NCI-H2227 treated with DMSO at 0.1 percent for 48 hours (cell line): Measurements from ENCODE around the gene COMT.

Experiments used
- DNase-seq: peaks from one replicate; lab custom pipeline; 2025; lab: John Stamatoyannopoulos, UW

Gene COMT

DNA sequence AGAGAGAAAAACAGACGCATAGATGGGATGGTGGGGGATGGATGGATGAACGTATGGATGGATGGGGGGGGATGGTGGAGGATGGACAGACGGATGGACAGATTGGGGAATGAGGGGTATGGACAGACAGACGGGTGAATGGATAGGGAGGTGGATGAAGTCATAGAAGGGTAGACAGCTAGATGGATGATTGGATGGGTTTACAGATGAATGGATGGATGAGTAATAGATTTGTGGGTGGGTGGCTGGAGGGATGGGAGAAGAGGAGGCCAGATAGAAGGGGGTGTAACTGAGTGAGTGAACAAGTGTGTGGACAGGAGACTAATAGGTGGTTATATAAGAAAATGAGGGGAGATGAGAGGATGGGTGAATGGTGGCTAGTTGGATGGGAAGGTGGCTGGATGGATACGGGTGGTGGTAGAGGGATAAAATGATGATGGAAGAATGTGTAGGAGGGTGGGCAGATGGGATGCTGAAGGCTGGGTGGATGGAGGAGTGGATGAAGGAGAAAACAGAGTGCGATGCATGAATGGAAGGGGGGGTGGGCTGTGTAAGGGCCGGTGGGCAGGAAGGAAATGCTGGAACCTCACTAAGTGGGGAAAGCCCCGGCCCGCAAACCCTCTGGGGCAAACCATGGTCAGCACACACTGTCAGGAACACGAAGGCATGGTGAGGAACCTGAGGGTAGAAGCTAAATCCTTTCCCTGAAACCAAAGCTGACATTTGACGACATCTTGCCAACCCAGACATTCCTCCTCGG, 53.5 kb downstream of the COMT start:
- no peak for DNase-seq

DNA sequence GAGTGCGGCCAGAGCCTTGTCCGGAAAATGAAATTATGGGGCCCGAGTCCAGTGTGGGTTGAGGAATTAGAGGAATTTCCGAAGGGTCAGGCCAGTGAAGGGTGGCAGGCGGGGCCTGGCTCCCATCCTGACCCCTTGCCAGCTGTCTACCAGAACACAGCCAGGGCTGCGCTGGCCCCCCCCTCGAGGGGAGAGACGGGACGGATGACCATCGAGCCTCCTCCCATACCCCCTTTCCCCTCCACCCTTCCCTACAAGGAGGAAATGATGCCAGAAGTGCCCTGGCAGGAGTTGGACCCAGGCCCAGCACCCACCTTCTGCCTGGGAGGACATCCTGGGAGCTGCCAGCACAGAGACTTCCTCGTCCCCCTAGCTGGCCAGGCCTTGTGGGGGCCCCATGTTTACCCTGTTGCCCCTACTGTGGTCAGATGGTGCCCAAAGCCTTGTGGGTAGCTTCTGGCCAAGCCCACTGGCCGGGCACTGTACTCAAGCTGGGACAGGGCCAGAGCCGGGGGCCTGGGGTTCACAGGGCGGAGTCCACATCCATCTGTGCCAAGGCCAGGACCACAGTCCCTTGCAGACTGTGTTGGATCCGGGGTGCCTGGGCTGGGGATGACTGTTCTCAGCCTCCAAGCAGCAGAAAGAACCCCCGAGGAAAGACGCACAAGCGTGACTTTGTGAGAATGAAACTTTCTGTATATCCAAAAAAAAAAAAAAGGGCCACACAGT, 54.2 kb downstream of the COMT start:
- DNase-seq, result no peak

- DNase-seq, result no peak
Measured at GRCh38 chr22:19996694-19997384, 55.3 kb downstream of the COMT start.

GRCh38 chr22:19997561-19998231, 56.1 kb downstream of the COMT start:
- no peak for DNase-seq

DNA sequence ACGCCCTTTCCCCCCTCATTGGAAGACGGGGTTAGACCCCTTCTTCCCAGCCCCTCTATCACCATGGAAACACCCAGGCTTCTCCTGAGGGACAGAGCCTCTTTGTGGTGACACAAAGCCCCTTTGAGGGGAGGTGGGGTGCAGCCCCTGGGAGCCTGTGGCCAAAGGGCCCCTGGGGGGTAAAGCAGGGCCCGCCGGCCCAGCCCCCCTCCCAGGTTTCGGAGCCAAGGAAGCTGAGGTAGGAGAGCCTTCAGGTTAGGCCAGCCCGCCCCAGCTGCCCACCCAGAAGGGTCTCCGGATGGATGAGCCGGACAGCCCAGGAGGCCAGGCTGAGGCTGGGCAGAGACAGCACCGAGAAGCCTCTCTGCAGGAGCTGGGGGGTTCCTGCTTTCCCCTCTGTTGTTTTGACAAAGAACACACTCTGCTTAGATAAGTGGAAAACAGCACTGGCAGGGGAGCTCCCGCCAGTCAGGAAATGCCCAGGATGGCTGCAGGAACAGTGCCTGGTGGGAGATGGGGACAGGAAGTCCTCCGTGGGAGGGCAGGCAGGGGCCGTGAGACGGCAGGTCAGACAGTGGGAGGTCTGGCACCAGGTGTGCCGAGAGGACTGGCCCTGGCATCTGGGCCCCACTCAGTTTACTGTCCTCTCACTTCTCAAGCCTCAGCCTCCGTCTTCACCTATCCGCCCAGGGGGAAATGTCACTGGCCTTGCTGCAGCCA, 56.8 kb downstream of the COMT start:
- DNase-seq, result no peak

DNA sequence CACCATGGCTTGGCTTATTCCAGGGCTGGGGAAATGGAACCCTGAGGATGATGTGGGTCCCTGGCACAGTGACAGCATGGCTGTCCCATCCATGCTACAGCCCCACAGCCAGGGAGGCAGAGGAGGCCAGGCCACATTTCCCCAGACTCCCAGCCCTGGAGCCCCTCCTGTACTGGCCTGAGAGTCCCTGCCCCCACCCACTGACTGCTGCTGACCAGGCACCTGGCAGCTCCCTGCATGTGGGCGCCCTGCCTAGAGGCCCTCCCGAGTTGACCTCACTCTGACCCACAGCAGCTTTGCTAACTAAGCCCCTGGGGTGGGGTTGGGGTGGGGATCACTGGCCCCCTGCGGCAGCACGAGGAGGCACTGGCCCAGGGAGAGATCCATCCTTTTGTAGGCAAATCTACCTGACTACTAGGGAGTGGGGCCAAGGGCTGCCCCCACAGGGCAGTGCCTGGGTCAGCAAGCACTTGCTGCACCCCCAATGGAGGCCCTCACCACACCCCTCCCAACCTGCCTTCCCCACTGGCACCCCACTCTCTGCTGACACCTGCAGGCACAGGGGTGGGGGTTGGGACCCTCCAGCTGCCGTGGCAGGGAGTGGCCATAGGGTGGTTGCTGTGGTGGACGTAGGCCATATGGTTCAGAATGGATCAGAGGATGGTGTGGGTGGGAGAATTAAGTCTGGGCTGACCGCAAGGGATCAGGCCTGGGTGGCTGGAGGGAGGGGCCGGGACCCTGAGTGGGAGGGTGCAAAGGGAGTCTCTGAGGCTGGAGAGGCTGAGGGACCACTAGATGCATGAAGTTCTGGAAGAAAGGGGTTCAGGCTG, 57.6 kb downstream of the COMT start:
- no peak for DNase-seq

- DNase-seq, result no peak
Measured at GRCh38 chr22:20000246-20001081, 58.9 kb downstream of the COMT start.

DNA sequence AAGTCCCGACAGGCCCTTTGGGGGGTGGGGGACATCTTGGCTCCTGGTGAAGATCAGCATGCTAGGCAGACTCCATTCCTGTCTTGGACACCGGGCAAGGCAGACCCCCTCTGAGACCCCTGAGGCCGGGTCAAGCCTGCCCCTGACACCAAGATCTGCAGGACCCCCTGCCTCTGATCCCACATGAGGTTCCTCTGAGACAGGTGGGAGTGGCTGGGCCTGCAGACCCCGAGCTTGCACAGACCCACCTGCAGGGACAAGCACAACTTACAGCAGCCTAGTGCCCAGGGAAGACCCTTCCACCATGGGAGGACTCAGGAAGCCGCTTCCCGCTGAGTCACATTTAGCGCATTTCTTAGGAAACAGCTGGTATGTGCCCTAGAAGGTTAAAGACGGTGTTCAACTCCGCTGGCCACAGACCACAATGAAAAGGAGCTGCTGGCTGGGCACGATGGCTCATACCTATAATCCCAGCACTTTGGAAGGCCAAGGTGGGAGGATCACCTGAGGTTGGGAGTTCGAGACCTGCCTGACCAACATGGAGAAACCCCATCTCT, 59.6 kb downstream of the COMT start:
- DNase-seq, result no peak

DNA sequence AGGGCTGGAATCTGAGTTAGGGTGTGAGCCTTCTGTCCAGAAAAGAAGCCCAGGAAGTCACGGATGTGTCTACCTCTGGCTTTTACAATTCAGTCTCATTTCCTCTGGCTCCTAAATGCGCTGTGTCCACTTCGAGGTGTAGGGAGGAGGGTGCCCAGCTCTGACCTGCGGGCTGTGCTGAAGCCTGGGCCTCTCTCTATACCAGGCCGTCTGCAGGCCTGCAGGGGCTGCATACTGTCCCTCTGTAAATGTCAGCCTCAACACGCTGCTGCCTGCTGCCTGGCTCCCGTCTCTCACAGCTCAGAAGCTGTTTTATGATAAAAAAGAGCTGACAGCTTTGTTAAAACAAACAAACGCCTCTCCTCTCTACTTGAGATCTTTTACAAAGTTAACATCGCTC, 60.6 kb downstream of the COMT start:
- no peak for DNase-seq

DNA sequence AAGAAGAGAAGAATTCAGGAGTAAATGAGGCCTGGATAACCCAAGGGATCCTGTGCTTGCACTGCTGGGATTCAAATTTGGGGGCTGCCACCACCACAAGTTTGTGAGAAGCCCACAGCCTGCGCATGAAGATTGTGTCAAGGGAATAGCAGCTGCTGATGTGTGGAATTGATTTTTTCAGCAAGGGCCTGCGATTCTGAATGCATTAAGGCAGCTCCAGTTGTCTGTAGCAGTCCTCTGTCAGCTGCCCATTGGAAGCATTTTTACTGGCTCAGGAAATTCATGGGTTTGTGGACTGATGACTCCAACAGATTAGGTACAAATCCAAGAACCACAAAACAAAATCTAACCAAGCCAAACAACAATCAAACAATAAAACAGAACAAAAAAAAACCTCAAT, 61.1 kb downstream of the COMT start:
- DNase-seq, result no peak

- no peak for DNase-seq
Measured at GRCh38 chr22:20003304-20003703, 61.7 kb downstream of the COMT start.

DNA sequence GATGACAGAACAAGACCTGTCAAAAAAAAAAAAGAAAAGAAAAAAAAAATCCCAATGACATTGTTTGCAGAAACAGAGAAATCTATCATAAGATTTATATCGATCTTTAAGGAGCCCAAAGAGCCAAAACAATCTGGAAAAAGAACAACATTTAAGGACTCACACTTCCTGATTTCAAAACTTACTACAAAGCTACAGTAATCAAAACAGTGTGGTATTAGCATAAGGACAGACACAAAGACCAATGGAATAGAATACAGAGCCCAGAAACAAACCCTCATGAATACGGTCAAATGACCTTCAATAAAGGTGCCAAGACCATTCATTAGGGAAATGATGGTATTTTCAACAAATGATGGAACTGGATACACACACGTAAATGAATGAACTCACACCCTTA, 62.9 kb downstream of the COMT start:
- no peak for DNase-seq

DNA sequence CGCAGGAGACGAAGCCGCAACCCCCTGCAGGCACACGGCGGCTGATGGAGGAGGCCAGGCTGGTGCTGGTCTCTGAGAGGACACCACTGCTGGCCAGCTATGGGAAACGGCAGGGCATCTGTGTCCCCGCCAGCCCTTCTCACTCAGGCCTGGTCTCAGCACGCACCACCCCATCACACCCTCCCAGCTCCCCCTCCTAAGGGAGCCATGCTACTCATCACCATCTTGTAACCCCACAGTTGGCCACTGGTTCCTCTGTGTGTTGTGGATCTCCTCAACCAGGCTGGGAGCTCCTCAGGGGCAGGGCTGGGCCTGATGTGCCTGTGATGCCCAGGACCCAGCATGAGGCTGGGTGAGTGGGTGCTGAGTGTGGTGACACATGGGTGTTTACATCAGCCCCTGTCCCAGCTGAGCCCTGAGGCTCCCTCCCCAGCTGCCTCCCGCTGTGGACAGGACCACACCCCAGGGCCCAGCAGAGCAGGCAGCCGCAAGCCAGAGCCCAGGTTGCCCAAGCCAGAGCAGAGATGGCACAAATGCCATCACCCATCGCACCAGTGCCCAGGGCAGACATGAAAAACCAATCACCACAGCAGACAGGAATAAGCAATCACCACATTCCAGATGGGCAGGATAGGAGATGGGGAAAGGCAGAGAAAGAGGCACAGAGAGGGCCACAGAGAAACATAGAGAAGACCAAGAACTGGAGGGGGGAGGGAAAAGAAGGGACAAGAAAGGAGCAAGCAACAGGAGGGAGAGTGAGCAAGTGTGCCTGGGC, 66.8 kb downstream of the COMT start:
- no peak for DNase-seq

- no peak for DNase-seq
Measured at GRCh38 chr22:20009018-20009491, 67.5 kb downstream of the COMT start.

GRCh38 chr22:20009582-20010306, 68.2 kb downstream of the COMT start:
- no peak for DNase-seq

- DNase-seq, result no peak
Measured at GRCh38 chr22:20010307-20011122, 68.9 kb downstream of the COMT start.
